Stomach (tissue), 4 donors: Measurements from ENCODE around the gene HNF4A.

Source experiments
- EP300 ChIP-seq: sonication (generic); formaldehyde crosslinking; IDR thresholded peaks from one replicate; pipeline ENCODE4 v1.6.1; 2017; ENCODE audit warnings: antibody characterized with exemption
- POLR2A ChIP-seq, 4 donors: fragments of 450-650 bp; IDR thresholded peaks; one replicate each; pipeline ENCODE4 v1.6.1; 2016; ENCODE audit warnings: antibody characterized with exemption in 4 of 4, control low read depth in 2 of 4, mild to moderate bottlenecking in 1 of 4, moderate library complexity in 1 of 4
- POLR2AphosphoS5 ChIP-seq, 3 donors: sonication (generic); formaldehyde crosslinking; IDR thresholded peaks; one replicate each; pipeline ENCODE4 v1.6.1; 2016; ENCODE audit warnings: antibody characterized with exemption in 3 of 3
- TF ChIP-seq, protein P1 (sequence below), 7 experiments: fragments of 450-650 bp in 4 of 7; fragments of 200-600 bp in 3 of 7; sonication (generic) in 3 of 7; IDR thresholded peaks; one replicate each; pipeline ENCODE4 v1.5.1; 2016 to 2019; ENCODE audit warnings: antibody characterized with exemption in 7 of 7, control low read depth in 2 of 7, mild to moderate bottlenecking in 1 of 7

DNA sequence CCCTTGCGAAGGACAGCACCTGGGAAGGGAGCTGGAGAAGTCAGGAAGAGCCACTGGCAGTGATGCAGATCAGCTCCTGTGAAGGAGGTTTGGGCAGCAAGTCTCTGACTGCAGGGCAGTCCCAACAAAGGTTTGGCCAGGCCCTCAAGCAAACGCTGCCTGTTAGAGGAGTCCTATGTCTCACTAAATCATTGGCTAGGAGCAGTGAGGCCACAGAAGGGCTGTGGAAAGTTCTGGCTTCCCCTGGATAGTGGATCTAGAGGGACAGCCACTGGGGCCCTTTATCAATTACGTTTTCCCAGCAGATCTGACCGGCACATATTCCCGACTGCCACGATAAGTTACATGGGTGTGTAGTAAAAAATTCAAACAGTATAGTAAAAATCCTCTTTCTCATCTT is 122.7 kb downstream of the HNF4A start:
- TF ChIP-seq, protein P1, sequence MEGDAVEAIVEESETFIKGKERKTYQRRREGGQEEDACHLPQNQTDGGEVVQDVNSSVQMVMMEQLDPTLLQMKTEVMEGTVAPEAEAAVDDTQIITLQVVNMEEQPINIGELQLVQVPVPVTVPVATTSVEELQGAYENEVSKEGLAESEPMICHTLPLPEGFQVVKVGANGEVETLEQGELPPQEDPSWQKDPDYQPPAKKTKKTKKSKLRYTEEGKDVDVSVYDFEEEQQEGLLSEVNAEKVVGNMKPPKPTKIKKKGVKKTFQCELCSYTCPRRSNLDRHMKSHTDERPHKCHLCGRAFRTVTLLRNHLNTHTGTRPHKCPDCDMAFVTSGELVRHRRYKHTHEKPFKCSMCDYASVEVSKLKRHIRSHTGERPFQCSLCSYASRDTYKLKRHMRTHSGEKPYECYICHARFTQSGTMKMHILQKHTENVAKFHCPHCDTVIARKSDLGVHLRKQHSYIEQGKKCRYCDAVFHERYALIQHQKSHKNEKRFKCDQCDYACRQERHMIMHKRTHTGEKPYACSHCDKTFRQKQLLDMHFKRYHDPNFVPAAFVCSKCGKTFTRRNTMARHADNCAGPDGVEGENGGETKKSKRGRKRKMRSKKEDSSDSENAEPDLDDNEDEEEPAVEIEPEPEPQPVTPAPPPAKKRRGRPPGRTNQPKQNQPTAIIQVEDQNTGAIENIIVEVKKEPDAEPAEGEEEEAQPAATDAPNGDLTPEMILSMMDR (IDR thresholded peaks at IDR 0.05), result no peak
- TF ChIP-seq POLR2AphosphoS5 (IDR thresholded peaks at IDR 0.05), result no peak
- TF ChIP-seq POLR2A (IDR thresholded peaks at IDR 0.05), result no peak
- no peak for TF ChIP-seq EP300
